Limb (tissue), 2 donors: Measurements from ENCODE around the gene C21orf91.
A peak's percentile ranks its signal among the peaks of the same experiment; 100 is the strongest.

Experiments used
- DNase-seq, 2 donors: peaks; one replicate each; pipeline ENCODE4 v3.0.0-alpha.2; 2016; ENCODE audit errors: extremely low spot score in 2 of 2

Gene C21orf91

GRCh38 chr21:17819114-17819876 is at the start of gene C21orf91:
C21orf91 (minus strand) TSS chr21:17819356; CDS start chr21:17818318, 1,038 bp downstream.
- peak; percentile 93 to 95 for DNase-seq

GRCh38 chr21:17866590-17866989 is 47.4 kb upstream of the C21orf91 start:
- DNase-seq = no peak

- DNase-seq = no peak
Measured at GRCh38 chr21:17859661-17860060, 40.5 kb upstream of the C21orf91 start.

GRCh38 chr21:17858747-17859146 is 39.6 kb upstream of the C21orf91 start:
- no peak for DNase-seq

GRCh38 chr21:17854745-17855144 is 35.6 kb upstream of the C21orf91 start:
- DNase-seq = no peak

- DNase-seq = no peak
Measured at GRCh38 chr21:17853393-17854275, 34.5 kb upstream of the C21orf91 start.

- DNase-seq = no peak
Measured at GRCh38 chr21:17848228-17848627, 29.1 kb upstream of the C21orf91 start.

GRCh38 chr21:17841103-17841502 is 21.9 kb upstream of the C21orf91 start:
- no peak for DNase-seq

GRCh38 chr21:17834639-17835354 is 15.6 kb upstream of the C21orf91 start:
- no peak for DNase-seq

GRCh38 chr21:17829472-17829871 is 10.3 kb upstream of the C21orf91 start:
- no peak for DNase-seq

- no peak for DNase-seq
Measured at GRCh38 chr21:17828223-17828622, 9.1 kb upstream of the C21orf91 start.

GRCh38 chr21:17823846-17824245 is 4.7 kb upstream of the C21orf91 start:
- DNase-seq = no peak

- no peak for DNase-seq
Measured at GRCh38 chr21:17821121-17821520, 2.0 kb upstream of the C21orf91 start.

GRCh38 chr21:17819877-17820229 is 697 bp upstream of the C21orf91 start:
- no peak for DNase-seq

- peak in 1 of 2 donors; percentile 75 for DNase-seq
Measured at GRCh38 chr21:17818186-17819113, 706 bp downstream of the C21orf91 start.

GRCh38 chr21:17813353-17813752 is 5.8 kb downstream of the C21orf91 start:
- DNase-seq = no peak

- no peak for DNase-seq
Measured at GRCh38 chr21:17805966-17806365, 13.2 kb downstream of the C21orf91 start.

GRCh38 chr21:17803536-17803935 is 15.6 kb downstream of the C21orf91 start:
- DNase-seq = no peak

- peak in 1 of 2 donors; percentile 18 for DNase-seq
Measured at GRCh38 chr21:17802572-17802971, 16.6 kb downstream of the C21orf91 start.

- no peak for DNase-seq
Measured at GRCh38 chr21:17799414-17800164, 19.6 kb downstream of the C21orf91 start.
